ENCODE results near the gene SCN8A.

- no peak for TF ChIP-seq GATA2 (IDR thresholded peaks at IDR 0.05; ENCODE audit: low read depth, low read length)
- TF ChIP-seq GATA3 (IDR thresholded peaks at IDR 0.05; ENCODE audit: low read depth, low read length) = no peak
Measured at GRCh38 chr12:51837286-51837685, 246.3 kb downstream of the SCN8A start.
